ENCODE data around the gene HAGH. TPM values are rescaled to one million over a fixed set of nuclear protein-coding genes. Genes with fewer than 3 reads are reported as not detected.

HAGH gene
- total and polyA plus RNA-seq, 9 of the 15 experiments (the other 6 are each of a cell fraction or from before 2014, with no cell fraction given) = 0.46 to 35.1 (median 16.8) TPM

DNA sequence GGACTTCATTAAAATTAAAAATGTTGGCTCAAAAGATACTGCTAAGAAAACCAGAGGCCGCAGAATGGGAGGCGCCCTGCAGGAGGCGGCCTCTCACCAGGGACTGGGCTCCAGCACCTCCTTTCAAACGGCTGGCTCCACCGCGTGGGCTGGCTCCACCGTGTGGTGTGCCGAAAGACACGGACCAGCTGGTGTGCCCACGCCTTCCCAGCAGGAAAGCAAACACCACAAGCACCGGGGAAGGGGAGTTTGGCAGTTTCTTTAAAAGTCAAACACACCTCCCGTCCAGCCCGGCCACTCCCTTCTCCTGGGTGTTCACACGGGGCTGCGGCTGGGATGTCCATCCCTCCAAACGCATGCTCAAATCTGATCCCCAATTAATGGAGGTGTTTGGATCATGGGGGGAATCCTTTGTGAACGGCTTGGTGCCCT, 13.9 kb downstream of the HAGH start (continued):
- no peak for TF ChIP-seq CHCHD3 (CRISPR knock-in tag; IDR thresholded peaks at IDR 0.05)
- no peak for TF ChIP-seq KAT8 (IDR thresholded peaks at IDR 0.05; ENCODE audit: low read depth)
- no peak for TF ChIP-seq PHF21A (IDR thresholded peaks at IDR 0.05; ENCODE audit: borderline replicate concordance, low read depth)
- TF ChIP-seq ZNF695 (CRISPR knock-in tag; IDR thresholded peaks at IDR 0.05) = no peak
- no peak for TF ChIP-seq DNMT1 (IDR thresholded peaks at IDR 0.05)
- TF ChIP-seq PBX2 (CRISPR knock-in tag; IDR thresholded peaks at IDR 0.05; ENCODE audit: low read depth) = no peak
- no peak for TF ChIP-seq PBX2 (tag; conservative IDR thresholded peaks at IDR 0.05; ENCODE audit: low read depth)
- no peak for TF ChIP-seq HNRNPLL (IDR thresholded peaks at IDR 0.05; ENCODE audit: low read depth, low read length, poor library complexity, severe bottlenecking)
- TF ChIP-seq ETV1 (tag; conservative IDR thresholded peaks at IDR 0.05; ENCODE audit: low read depth) = 0 out of 2 replicates have a peak, but pooled peaks have one; percentile 14
- TF ChIP-seq POLR2A (conservative IDR thresholded peaks at IDR 0.05) = no peak
- TF ChIP-seq ZBTB11 (CRISPR knock-in tag; IDR thresholded peaks at IDR 0.05) = no peak
- no peak for TF ChIP-seq RBM25 (IDR thresholded peaks at IDR 0.05; ENCODE audit: low read depth, low read length, severe bottlenecking)
- TF ChIP-seq, protein P1, sequence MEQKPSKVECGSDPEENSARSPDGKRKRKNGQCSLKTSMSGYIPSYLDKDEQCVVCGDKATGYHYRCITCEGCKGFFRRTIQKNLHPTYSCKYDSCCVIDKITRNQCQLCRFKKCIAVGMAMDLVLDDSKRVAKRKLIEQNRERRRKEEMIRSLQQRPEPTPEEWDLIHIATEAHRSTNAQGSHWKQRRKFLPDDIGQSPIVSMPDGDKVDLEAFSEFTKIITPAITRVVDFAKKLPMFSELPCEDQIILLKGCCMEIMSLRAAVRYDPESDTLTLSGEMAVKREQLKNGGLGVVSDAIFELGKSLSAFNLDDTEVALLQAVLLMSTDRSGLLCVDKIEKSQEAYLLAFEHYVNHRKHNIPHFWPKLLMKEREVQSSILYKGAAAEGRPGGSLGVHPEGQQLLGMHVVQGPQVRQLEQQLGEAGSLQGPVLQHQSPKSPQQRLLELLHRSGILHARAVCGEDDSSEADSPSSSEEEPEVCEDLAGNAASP (IDR thresholded peaks at IDR 0.05) = no peak
- no peak for TF ChIP-seq RBBP5 (IDR thresholded peaks at IDR 0.05; ENCODE audit: borderline replicate concordance, insufficient read depth, low read length, poor library complexity, severe bottlenecking)
- TF ChIP-seq, protein P2, sequence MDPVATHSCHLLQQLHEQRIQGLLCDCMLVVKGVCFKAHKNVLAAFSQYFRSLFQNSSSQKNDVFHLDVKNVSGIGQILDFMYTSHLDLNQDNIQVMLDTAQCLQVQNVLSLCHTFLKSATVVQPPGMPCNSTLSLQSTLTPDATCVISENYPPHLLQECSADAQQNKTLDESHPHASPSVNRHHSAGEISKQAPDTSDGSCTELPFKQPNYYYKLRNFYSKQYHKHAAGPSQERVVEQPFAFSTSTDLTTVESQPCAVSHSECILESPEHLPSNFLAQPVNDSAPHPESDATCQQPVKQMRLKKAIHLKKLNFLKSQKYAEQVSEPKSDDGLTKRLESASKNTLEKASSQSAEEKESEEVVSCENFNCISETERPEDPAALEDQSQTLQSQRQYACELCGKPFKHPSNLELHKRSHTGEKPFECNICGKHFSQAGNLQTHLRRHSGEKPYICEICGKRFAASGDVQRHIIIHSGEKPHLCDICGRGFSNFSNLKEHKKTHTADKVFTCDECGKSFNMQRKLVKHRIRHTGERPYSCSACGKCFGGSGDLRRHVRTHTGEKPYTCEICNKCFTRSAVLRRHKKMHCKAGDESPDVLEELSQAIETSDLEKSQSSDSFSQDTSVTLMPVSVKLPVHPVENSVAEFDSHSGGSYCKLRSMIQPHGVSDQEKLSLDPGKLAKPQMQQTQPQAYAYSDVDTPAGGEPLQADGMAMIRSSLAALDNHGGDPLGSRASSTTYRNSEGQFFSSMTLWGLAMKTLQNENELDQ (CRISPR knock-in tag; IDR thresholded peaks at IDR 0.05; ENCODE audit: borderline replicate concordance) = no peak
- no peak for TF ChIP-seq BRCA1 (IDR thresholded peaks at IDR 0.05)
- TF ChIP-seq BRCA1 (CRISPR knock-in tag; IDR thresholded peaks at IDR 0.05) = no peak

All from K562 (cell line).